CD14-positive monocyte (primary cell): ENCODE data around the gene ARL5C. TPM values are rescaled to one million over a fixed set of nuclear protein-coding genes. Genes with fewer than 3 reads are reported as not detected.
A peak's percentile ranks its signal among the peaks of the same experiment; 100 is the strongest.

ENCODE experiments used
- DNase-seq, 3 donors: peaks; one replicate each; pipeline ENCODE4 v3.0.0-alpha.2; 2011 to 2022
- H2AFZ ChIP-seq: 2 replicates; pipeline ENCODE4 v1.6.0; 2012; ENCODE audit warnings: mild to moderate bottlenecking, low read depth, low read length, inconsistent platforms; ENCODE audit not compliant: insufficient read depth, poor library complexity, severe bottlenecking
- H3K27ac ChIP-seq, 2 donors: 1 replicate in 1 of 2; 2 replicates in 1 of 2; pipeline ENCODE4 v1.5.1; 2012 to 2013; ENCODE audit warnings: low read length in 2 of 2, control low read depth in 1 of 2, inconsistent platforms in 1 of 2, low read depth in 1 of 2, mild to moderate bottlenecking in 1 of 2
- H3K27me3 ChIP-seq, 2 donors: one replicate each; pipeline versions ENCODE4 v1.6.0 to v1.6.1; 2011 to 2013; ENCODE audit warnings: low read length in 2 of 2; ENCODE audit not compliant: control insufficient read depth in 2 of 2, insufficient read depth in 2 of 2
- H3K36me3 ChIP-seq, 2 donors: replicated peaks in 1 of 2; 1 replicate in 1 of 2; 2 replicates in 1 of 2; pipeline versions ENCODE4 v1.5.1 to v1.6.1; 2012 to 2013; ENCODE audit warnings: low read length in 2 of 2, control low read depth in 1 of 2, inconsistent platforms in 1 of 2, mild to moderate bottlenecking in 1 of 2; ENCODE audit not compliant: insufficient read depth in 2 of 2, control insufficient read depth in 1 of 2
- H3K4me1 ChIP-seq, 2 donors: 1 replicate in 1 of 2; 2 replicates in 1 of 2; pipeline versions ENCODE4 v1.5.1 to v1.6.1; 2012 to 2013; ENCODE audit warnings: low read length in 2 of 2, control low read depth in 1 of 2, inconsistent platforms in 1 of 2, mild to moderate bottlenecking in 1 of 2, moderate library complexity in 1 of 2; ENCODE audit not compliant: insufficient read depth in 2 of 2, control insufficient read depth in 1 of 2
- H3K4me2 ChIP-seq: replicated peaks from 2 replicates; pipeline ENCODE3; 2012; ENCODE audit warnings: low read length, moderate library complexity, mild to moderate bottlenecking; ENCODE audit not compliant: poor library complexity, severe bottlenecking; ENCODE audit errors: extremely low read depth
- H3K4me3 ChIP-seq, 3 experiments: fragments of 200-600 bp in 1 of 3; sonication (generic) in 1 of 3; replicated peaks in 1 of 3; 1 replicate in 2 of 3; 2 replicates in 1 of 3; pipeline ENCODE4 v1.5.1; 2011 to 2013; ENCODE audit warnings: low read length in 3 of 3, mild to moderate bottlenecking in 3 of 3, control low read depth in 2 of 3, low read depth in 2 of 3, inconsistent platforms in 1 of 3, moderate library complexity in 1 of 3
- H3K79me2 ChIP-seq: 2 replicates; pipeline ENCODE4 v1.6.0; 2012; ENCODE audit warnings: mild to moderate bottlenecking, control low read depth, inconsistent platforms, low read length, moderate library complexity; ENCODE audit not compliant: insufficient read depth
- H3K9ac ChIP-seq: 2 replicates; pipeline ENCODE4 v1.6.0; 2017; ENCODE audit warnings: low read length, mild to moderate bottlenecking; ENCODE audit not compliant: insufficient read depth, poor library complexity, severe bottlenecking
- H3K9me3 ChIP-seq, 2 donors: replicated peaks in 1 of 2; 1 replicate in 1 of 2; 2 replicates in 1 of 2; pipeline versions ENCODE4 v1.5.1 to v1.6.1; 2012 to 2013; ENCODE audit warnings: low read length in 2 of 2, control low read depth in 1 of 2; ENCODE audit not compliant: control insufficient read depth in 1 of 2, insufficient read depth in 1 of 2
- H4K20me1 ChIP-seq: 2 replicates; pipeline ENCODE4 v1.6.0; 2012; ENCODE audit warnings: mild to moderate bottlenecking, low read length, control low read depth, moderate library complexity; ENCODE audit not compliant: insufficient read depth
- H3K27ac Mint-ChIP-seq, 7 donors: one replicate each; pipeline ENCODE4 v1.8.0; 2020; ENCODE audit warnings: mild to moderate bottlenecking in 7 of 7, mixed read lengths in 7 of 7, moderate library complexity in 6 of 7, inconsistent platforms in 2 of 7
- H3K27me3 Mint-ChIP-seq, 3 donors: one replicate each; pipeline ENCODE4 v1.8.0; 2021 to 2022; ENCODE audit warnings: low read depth in 3 of 3, mild to moderate bottlenecking in 3 of 3, mixed read lengths in 3 of 3, moderate library complexity in 3 of 3, inconsistent platforms in 1 of 3
- H3K36me3 Mint-ChIP-seq, 2 donors: one replicate each; pipeline ENCODE4 v1.8.0; 2020; ENCODE audit warnings: mixed read lengths in 2 of 2, inconsistent platforms in 1 of 2, mild to moderate bottlenecking in 1 of 2
- H3K4me1 Mint-ChIP-seq: one replicate; pipeline ENCODE4 v1.8.0; 2020; ENCODE audit warnings: mild to moderate bottlenecking, mixed read lengths
- H3K4me3 Mint-ChIP-seq, 2 donors: one replicate each; pipeline ENCODE4 v1.8.0; 2020; ENCODE audit warnings: mild to moderate bottlenecking in 2 of 2, mixed read lengths in 2 of 2, moderate library complexity in 1 of 2
- H3K9me3 Mint-ChIP-seq, 7 donors: one replicate each; pipeline ENCODE4 v1.8.0; 2020 to 2022; ENCODE audit warnings: mixed read lengths in 7 of 7, mild to moderate bottlenecking in 6 of 7, moderate library complexity in 6 of 7, inconsistent platforms in 2 of 7
- CTCF ChIP-seq: fragments of 200-600 bp; IDR thresholded peaks from one replicate; pipeline ENCODE4 v1.8.0; 2022; ENCODE audit warnings: antibody characterized with exemption, mild to moderate bottlenecking
- WGBS: methylation state at CpG from one replicate; pipeline ENCODE4 v1.1.5; 2013; ENCODE audit warnings: missing lambda C conversion rate; ENCODE audit not compliant: insufficient coverage; 5-methylcytosine and 5-hydroxymethylcytosine counted together
- intact Hi-C, 2 donors: fragments of 100-400 bp; cut with micrococcal nuclease; formaldehyde crosslinking; loops; one replicate each; pipeline versions ENCODE4 v1.15.0 to v1.15.1; 2023
- polyA plus RNA-seq, 3 donors: library from polyadenylated mRNA; depleted of rRNA in 1 of 3; unstranded in 2 of 3; stranded (reverse) in 1 of 3; fragments of 300-500 nt in 2 of 3; fragments of >200 nt in 1 of 3; fragmentation: Illumina TruSeq in 2 of 3; gene quantifications; 1 replicate in 2 of 3; 2 replicates in 1 of 3; pipeline ENCODE4 v1.2.3, GENCODE V29; 2012 to 2021

Gene ARL5C
- polyA plus RNA-seq, 3 donors = 0.04 TPM; not detected in 2

DNA sequence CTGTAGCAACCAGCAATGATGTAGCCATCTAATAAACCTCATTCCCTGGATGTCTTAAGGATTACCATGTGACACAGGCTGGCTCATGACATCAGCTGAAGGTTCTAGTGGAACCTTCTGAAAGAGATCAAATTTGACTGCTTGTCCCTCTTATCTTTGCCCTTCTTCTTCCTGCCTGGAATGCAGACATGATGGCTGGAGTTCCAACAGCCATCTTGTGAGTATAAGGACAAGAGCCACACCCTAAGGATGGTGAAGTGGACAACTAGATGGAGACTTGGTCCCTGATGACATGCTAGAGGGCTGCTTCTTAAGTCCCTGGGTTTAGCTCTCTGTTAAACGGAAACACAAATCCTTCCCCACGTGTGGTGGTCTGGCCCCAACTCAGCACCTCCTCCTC is 52.1 kb downstream of the ARL5C start:
- Mint-ChIP-seq H3K4me3 (peak overlapping the region in 1 of 2 donors; percentile 49), H3K4me1 (peaks cover 20% of the 10 kb centered on the region), H3K27me3 (peaks cover 2 to 30% (median 9%) of the 10 kb centered on the region in 3 donors), H3K9me3 (peaks cover 1 to 11% (median 5%) of the 10 kb centered on the region in 7 donors), H3K36me3 (no peaks in the 10 kb centered on the region), H3K27ac (peak overlapping the region in 1 of 7 donors; percentile 16)
- no peak overlapping the region for H3K27ac ChIP-seq
- H2AFZ ChIP-seq = no peak overlapping the region
- peaks cover 0 to 5% of the 10 kb centered on the region in 2 donors for H3K27me3 ChIP-seq
- H3K4me2 ChIP-seq = no peak overlapping the region
- intact Hi-C loops = no loop called here
- no peak overlapping the region for H3K9ac ChIP-seq
- TF ChIP-seq CTCF = no peak
- no peaks in the 10 kb centered on the region for H3K9me3 ChIP-seq
- H4K20me1 ChIP-seq = no peaks in the 10 kb centered on the region
- H3K79me2 ChIP-seq = no peaks in the 10 kb centered on the region
- WGBS = 91% methylated on average over 2 of the region's 2 CpGs
- H3K4me3 ChIP-seq = no peak overlapping the region
- no peak for DNase-seq
- H3K36me3 ChIP-seq = no peaks in the 10 kb centered on the region
- peaks cover 9 to 20% of the 10 kb centered on the region in 2 donors for H3K4me1 ChIP-seq

- Histone ChIP-seq H4K20me1 (no peaks in the 10 kb centered on the region), H3K27ac (no peak overlapping the region), H3K4me3 (no peak overlapping the region), H3K4me2 (no peak overlapping the region), H3K4me1 (peaks cover 5 to 6% of the 10 kb centered on the region in 2 donors), H3K9me3 (no peaks in the 10 kb centered on the region), H3K27me3 (peaks cover 0 to 8% of the 10 kb centered on the region in 2 donors), H3K36me3 (no peaks in the 10 kb centered on the region), H3K9ac (no peak overlapping the region), H2AFZ (no peak overlapping the region), H3K79me2 (no peaks in the 10 kb centered on the region)
- no peak for TF ChIP-seq CTCF
- intact Hi-C loops = no loop called here
- DNase-seq = no peak
- Mint-ChIP-seq H3K27ac (peak overlapping the region in 1 of 7 donors; percentile 13), H3K36me3 (no peaks in the 10 kb centered on the region), H3K27me3 (peaks cover 2 to 39% (median 19%) of the 10 kb centered on the region in 3 donors), H3K9me3 (peaks cover 0 to 7% (median 0%) of the 10 kb centered on the region in 7 donors), H3K4me3 (no peak overlapping the region), H3K4me1 (peaks cover 10% of the 10 kb centered on the region)
- WGBS = 70% methylated on average over 19 of the region's 19 CpGs
Measured at GRCh38 chr17:39110435-39111136, 55.4 kb downstream of the ARL5C start.
